ENCODE data around the gene ITCH. TPM values are rescaled to one million over a fixed set of nuclear protein-coding genes. Genes with fewer than 3 reads are reported as not detected.
"Not testable (repeated sequence)": the region's sequence is repeated elsewhere in the genome, so short reads cannot be mapped to it uniquely, and the experiment has no call there.

Gene ITCH
- total RNA-seq, 2 experiments from 2014 or later = 42.3 to 45.2 TPM

DNA sequence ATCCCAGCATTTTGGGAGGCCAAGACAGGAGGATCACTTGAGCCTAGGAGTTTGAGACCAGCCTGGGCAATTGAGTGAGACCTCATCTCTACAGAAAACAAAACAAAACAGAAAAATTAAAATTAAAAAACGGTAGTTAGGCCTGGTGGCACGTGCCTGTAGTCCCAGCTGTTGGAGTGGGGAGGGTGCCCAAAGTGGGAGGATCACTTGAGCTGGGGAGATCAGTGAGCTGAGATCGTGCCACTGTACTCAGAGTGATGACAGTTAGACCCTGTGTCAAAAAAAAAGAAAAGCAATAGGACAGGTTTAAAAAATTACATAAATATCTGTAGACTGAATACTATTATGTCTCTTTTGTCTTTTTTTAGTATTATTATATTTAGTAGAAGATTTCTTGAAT, 64.3 kb downstream of the ITCH start:
- intact Hi-C loops (cut with micrococcal nuclease) = no loop called here
- H3K27me3 Mint-ChIP-seq = no peaks in the 10 kb centered on the region
- POLR2A ChIA-PET = no interaction called here
- H3K27ac Mint-ChIP-seq = no peak overlapping the region
- CTCF ChIA-PET = interaction anchor here (0.6 to 2.1 kb wide), 3 partner anchors 9 to 115 kb away, joined by 3 to 7 read pairs (median 5); no protein-coding TSS in a partner anchor
- H3K36me3 Mint-ChIP-seq = peaks cover 12% of the 10 kb centered on the region
- no peak for DNase-seq
- peaks cover 8% of the 10 kb centered on the region for H3K4me1 Mint-ChIP-seq (ENCODE audit: low read depth)
- H3K9me3 Mint-ChIP-seq = no peaks in the 10 kb centered on the region
- no peak overlapping the region for H3K4me3 Mint-ChIP-seq

GRCh38 chr20:34427784-34428183, 64.7 kb downstream of the ITCH start:
- Mint-ChIP-seq H3K4me3 (no peak overlapping the region), H3K27me3 (no peaks in the 10 kb centered on the region), H3K36me3 (peaks cover 12% of the 10 kb centered on the region), H3K27ac (no peak overlapping the region), H3K4me1 (ENCODE audit: low read depth) (peaks cover 8% of the 10 kb centered on the region), H3K9me3 (no peaks in the 10 kb centered on the region)
- DNase-seq = no peak
- POLR2A ChIA-PET = interaction anchor here (0.7 kb wide), 1 partner anchor 84 kb away, joined by 3 read pairs; no protein-coding TSS in a partner anchor
- CTCF ChIA-PET = interaction anchor here (0.6 to 2.1 kb wide), 3 partner anchors 9 to 115 kb away, joined by 3 to 7 read pairs (median 5); no protein-coding TSS in a partner anchor
- intact Hi-C loops (cut with micrococcal nuclease) = no loop called here

DNA sequence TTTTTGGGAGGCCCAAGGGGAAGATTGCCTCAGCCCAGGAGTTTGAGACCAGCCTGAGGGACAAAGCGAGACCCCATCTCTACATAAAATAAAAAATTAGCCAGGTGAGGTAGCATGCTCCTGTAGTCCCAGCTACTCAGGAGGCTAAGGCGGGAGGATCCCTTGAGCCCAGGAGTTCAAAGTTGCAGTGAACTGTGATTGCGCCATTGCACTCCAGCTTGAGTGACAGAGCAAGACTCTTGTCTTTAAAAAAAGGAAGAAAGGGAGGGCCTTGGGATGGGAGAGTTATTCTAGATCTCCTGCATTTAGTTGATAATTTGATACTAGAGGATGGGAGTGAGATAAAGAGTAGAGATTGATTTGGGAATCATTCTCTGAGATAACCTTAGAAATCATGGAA, 68.1 kb downstream of the ITCH start:
- peaks cover 6% of the 10 kb centered on the region for H3K36me3 Mint-ChIP-seq
- intact Hi-C loops (cut with micrococcal nuclease) = no loop called here
- H3K27ac Mint-ChIP-seq = no peak overlapping the region
- ChIA-PET POLR2A (no interaction called here), CTCF (interaction anchor here (2.0 kb wide), 1 partner anchor 119 kb away, joined by 7 read pairs; no protein-coding TSS in a partner anchor)
- peaks cover 2% of the 10 kb centered on the region for H3K4me1 Mint-ChIP-seq (ENCODE audit: low read depth)
- H3K27me3 Mint-ChIP-seq = no peaks in the 10 kb centered on the region
- H3K9me3 Mint-ChIP-seq = no peaks in the 10 kb centered on the region
- no peak overlapping the region for H3K4me3 Mint-ChIP-seq
- DNase-seq = no peak

GRCh38 chr20:34432663-34433062, 69.6 kb downstream of the ITCH start:
- POLR2A ChIA-PET; H3K4me3 Mint-ChIP-seq; intact Hi-C loops (cut with micrococcal nuclease); H3K27me3 Mint-ChIP-seq; H3K36me3 Mint-ChIP-seq; H3K27ac Mint-ChIP-seq; H3K9me3 Mint-ChIP-seq; DNase-seq; H3K4me1 Mint-ChIP-seq (ENCODE audit: low read depth): not testable (repeated sequence)
- CTCF ChIA-PET = interaction anchor here (2.0 kb wide), 1 partner anchor 120 kb away, joined by 7 read pairs; no protein-coding TSS in a partner anchor

DNA sequence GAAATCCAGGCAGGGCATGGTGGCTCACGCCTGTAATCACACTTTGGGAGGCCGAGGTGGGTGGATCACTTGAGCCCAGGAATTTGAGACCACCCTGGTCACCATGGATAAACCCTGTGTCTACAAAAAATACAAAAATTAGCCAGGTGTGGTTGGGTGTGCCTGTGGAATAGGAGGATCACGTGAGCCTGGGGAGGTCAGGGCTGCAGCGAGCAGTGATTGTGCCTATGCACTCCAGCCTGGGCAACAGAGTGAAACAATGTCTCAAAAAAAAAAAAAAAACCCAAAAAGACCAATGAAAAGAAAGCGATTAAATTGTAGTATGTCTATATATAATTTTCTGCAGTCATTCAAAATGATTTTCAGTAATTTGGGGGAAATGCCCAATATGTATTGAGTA, 70.3 kb downstream of the ITCH start:
- intact Hi-C loops (cut with micrococcal nuclease) = no loop called here
- DNase-seq = no peak
- Mint-ChIP-seq H3K27ac (no peak overlapping the region), H3K36me3 (peaks cover 6% of the 10 kb centered on the region), H3K27me3 (no peaks in the 10 kb centered on the region), H3K9me3 (no peaks in the 10 kb centered on the region), H3K4me3 (no peak overlapping the region), H3K4me1 (ENCODE audit: low read depth) (peaks cover 8% of the 10 kb centered on the region)
- POLR2A ChIA-PET = no interaction called here
- CTCF ChIA-PET = interaction anchor here (0.6 to 2.0 kb wide), 2 partner anchors 45 to 121 kb away, joined by 5 to 7 read pairs; no protein-coding TSS in a partner anchor

- Mint-ChIP-seq H3K4me3 (no peak overlapping the region), H3K36me3 (peaks cover 4% of the 10 kb centered on the region), H3K27ac (no peak overlapping the region), H3K4me1 (ENCODE audit: low read depth) (peaks cover 8% of the 10 kb centered on the region), H3K9me3 (no peaks in the 10 kb centered on the region), H3K27me3 (no peaks in the 10 kb centered on the region)
- ChIA-PET CTCF (interaction anchor here (6.0 kb wide), 1 partner anchor 122 kb away, joined by 23 read pairs; no protein-coding TSS in a partner anchor), POLR2A (no interaction called here)
- no peak for DNase-seq
- intact Hi-C loops (cut with micrococcal nuclease) = no loop called here
Observed at GRCh38 chr20:34435589-34435988, 72.5 kb downstream of the ITCH start.

DNA sequence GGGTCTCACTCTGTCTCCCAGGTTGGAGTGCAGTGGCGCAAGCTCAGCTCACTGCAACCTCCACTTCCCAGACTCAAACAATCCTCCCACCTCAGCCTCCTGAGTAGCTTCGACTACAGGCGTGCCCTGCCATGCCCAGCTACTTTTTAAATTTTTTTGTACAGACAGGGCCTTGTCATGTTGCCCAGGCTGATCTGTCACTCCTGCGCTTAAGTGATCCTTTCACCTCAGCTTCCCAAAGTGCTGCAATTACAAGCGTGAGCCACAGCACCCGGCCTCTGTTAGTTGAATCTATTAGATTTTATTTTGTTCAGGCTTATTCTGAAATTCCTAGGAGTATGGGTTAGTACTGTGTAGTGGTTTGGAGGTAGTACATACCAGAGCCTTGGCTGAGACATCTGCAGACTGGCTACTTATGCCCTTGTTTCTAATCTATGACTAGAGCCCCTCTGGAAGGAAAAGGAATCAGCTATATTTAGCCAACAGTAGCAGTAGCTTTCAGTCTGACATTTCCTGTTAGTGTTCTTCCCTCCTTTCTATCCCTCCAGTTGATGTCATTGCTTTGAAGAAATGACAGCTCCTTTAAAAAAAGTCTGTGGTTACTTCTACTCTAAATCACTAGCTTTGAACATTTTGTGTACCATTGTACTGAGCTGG, 74.4 kb downstream of the ITCH start:
- H3K27ac Mint-ChIP-seq = peak overlapping the region; percentile 13
- intact Hi-C loops (cut with micrococcal nuclease) = no loop called here

DNA sequence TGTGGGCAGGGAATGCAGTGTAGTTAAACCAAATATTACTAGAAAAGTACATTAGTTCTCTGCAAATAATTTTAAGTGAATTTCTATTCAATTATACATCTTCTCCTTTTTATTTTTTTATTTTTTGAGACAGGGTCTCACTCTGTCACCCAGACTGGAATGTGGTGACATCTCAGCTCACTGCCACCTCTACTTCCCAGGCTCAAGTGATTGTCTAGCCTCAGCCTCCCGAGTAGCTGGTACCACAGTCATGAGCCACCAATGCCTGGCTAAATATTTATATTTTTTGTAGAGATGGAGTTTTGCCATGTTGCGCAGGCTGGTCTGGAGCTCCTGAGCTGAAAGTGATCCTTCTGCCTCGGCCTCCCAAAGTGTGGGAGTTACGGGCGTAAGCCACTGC, 76.1 kb downstream of the ITCH start:
- Mint-ChIP-seq H3K27me3 (no peaks in the 10 kb centered on the region), H3K9me3 (no peaks in the 10 kb centered on the region), H3K27ac (no peak overlapping the region), H3K36me3 (peaks cover 13% of the 10 kb centered on the region), H3K4me3 (no peak overlapping the region), H3K4me1 (ENCODE audit: low read depth) (peaks cover 8% of the 10 kb centered on the region)
- DNase-seq = no peak
- ChIA-PET CTCF (interaction anchor here (6.0 kb wide), 1 partner anchor 126 kb away, joined by 23 read pairs; no protein-coding TSS in a partner anchor), POLR2A (no interaction called here)
- intact Hi-C loops (cut with micrococcal nuclease) = no loop called here

More for the DNA sequence above, 74.4 kb downstream of the ITCH start:
- ChIA-PET CTCF (interaction anchor here (0.7 to 6.0 kb wide), 2 partner anchors 80 to 124 kb away, joined by 4 to 23 read pairs; no protein-coding TSS in a partner anchor), POLR2A (no interaction called here)
- Mint-ChIP-seq H3K9me3 (no peaks in the 10 kb centered on the region), H3K4me1 (ENCODE audit: low read depth) (peaks cover 8% of the 10 kb centered on the region), H3K36me3 (peaks cover 10% of the 10 kb centered on the region), H3K27me3 (no peaks in the 10 kb centered on the region), H3K4me3 (no peak overlapping the region)
- DNase-seq = no peak

DNA sequence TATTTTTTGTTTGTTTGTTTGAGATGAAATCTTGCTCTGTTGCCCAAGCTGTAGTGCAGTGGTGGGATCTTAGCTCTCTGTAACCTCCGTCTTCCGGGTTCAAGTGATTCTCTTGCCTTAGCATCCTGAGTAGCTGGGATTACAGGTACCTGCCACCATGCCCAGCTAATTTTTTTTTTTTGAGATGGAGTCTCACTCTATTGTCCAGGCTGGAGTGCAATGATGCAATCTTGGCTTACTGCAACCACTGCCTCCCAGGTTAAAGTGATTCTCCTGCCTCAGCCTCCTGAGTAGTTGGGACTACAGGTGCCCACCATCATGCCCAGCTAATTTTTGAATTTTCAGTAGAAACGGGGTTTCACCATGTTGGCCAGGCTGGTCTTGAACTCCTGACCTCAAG, 78.3 kb downstream of the ITCH start:
- peaks cover 12% of the 10 kb centered on the region for H3K4me1 Mint-ChIP-seq (ENCODE audit: low read depth)
- H3K27ac Mint-ChIP-seq; H3K4me3 Mint-ChIP-seq; H3K27me3 Mint-ChIP-seq; DNase-seq; intact Hi-C loops (cut with micrococcal nuclease); H3K9me3 Mint-ChIP-seq: not testable (repeated sequence)
- ChIA-PET POLR2A (interaction anchor here (0.6 kb wide), 1 partner anchor 234 kb away, joined by 6 read pairs; no protein-coding TSS in a partner anchor), CTCF (interaction anchor here (0.6 kb wide), 1 partner anchor 1437 kb away, joined by 5 read pairs; the partner anchor contains the start of gene SUN5)
- H3K36me3 Mint-ChIP-seq = peaks cover 28% of the 10 kb centered on the region

DNA sequence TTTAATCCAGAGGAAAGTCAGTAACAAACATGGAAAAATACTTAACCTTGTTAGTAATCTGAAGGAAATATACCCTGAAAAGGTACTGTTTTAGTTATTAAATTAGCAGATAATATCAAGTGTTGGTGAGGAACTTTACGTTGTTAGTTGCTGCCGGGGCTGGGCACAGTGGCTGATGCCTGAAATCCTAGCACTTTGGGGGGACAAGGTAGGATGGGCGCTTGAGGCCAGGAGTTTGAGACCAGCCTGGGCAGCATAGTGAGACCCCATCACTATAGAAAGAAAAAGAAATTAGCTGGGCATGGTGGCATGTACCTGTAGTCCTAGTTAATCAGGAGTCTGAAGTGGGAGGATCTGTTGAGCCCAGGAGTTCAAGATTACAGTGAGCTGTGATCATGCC, 80.5 kb downstream of the ITCH start:
- Mint-ChIP-seq H3K27ac (no peak overlapping the region), H3K4me1 (ENCODE audit: low read depth) (peaks cover 7% of the 10 kb centered on the region)

GRCh38 chr20:34445177-34446065, 82.3 kb downstream of the ITCH start:
- H3K9me3 Mint-ChIP-seq = no peaks in the 10 kb centered on the region
- intact Hi-C loops (cut with micrococcal nuclease) = no loop called here
- H3K27ac Mint-ChIP-seq = no peak overlapping the region
- H3K4me1 Mint-ChIP-seq (ENCODE audit: low read depth) = peaks cover 15% of the 10 kb centered on the region
- no peaks in the 10 kb centered on the region for H3K27me3 Mint-ChIP-seq
- CTCF ChIA-PET = interaction anchor here (0.7 to 2.6 kb wide), 2 partner anchors 77 to 133 kb away, joined by 3 to 14 read pairs; no protein-coding TSS in a partner anchor
- POLR2A ChIA-PET = no interaction called here
- DNase-seq = no peak
- peaks cover 43% of the 10 kb centered on the region for H3K36me3 Mint-ChIP-seq
- no peak overlapping the region for H3K4me3 Mint-ChIP-seq

More for the DNA sequence above, 80.5 kb downstream of the ITCH start:
- POLR2A ChIA-PET = no interaction called here
- peaks cover 37% of the 10 kb centered on the region for H3K36me3 Mint-ChIP-seq
- intact Hi-C loops (cut with micrococcal nuclease) = no loop called here
- no peak for DNase-seq
- CTCF ChIA-PET = no interaction called here
- H3K27me3 Mint-ChIP-seq = no peaks in the 10 kb centered on the region
- H3K9me3 Mint-ChIP-seq = no peaks in the 10 kb centered on the region
- H3K4me3 Mint-ChIP-seq = no peak overlapping the region

GRCh38 chr20:34448517-34448916, 85.4 kb downstream of the ITCH start:
- ChIA-PET POLR2A (no interaction called here), CTCF (no interaction called here)
- Mint-ChIP-seq H3K9me3 (no peaks in the 10 kb centered on the region), H3K4me3 (no peak overlapping the region), H3K27me3 (no peaks in the 10 kb centered on the region), H3K27ac (no peak overlapping the region), H3K4me1 (ENCODE audit: low read depth) (peaks cover 15% of the 10 kb centered on the region), H3K36me3 (peaks cover 40% of the 10 kb centered on the region)
- DNase-seq = no peak
- intact Hi-C loops (cut with micrococcal nuclease) = no loop called here
